ENCODE results near the gene CUBN. TPM values are rescaled to one million over a fixed set of nuclear protein-coding genes. Genes with fewer than 3 reads are reported as not detected.

The CUBN gene
- total RNA-seq, 4 donors from 2014 or later: 0.54 to 1.8 (median 1.3) TPM

- intact Hi-C loops (cut with DNase I; ENCODE audit: low total_unique reads): no loop called here
Measured at GRCh38 chr10:17029239-17029580, 100.4 kb downstream of the CUBN start.

DNA sequence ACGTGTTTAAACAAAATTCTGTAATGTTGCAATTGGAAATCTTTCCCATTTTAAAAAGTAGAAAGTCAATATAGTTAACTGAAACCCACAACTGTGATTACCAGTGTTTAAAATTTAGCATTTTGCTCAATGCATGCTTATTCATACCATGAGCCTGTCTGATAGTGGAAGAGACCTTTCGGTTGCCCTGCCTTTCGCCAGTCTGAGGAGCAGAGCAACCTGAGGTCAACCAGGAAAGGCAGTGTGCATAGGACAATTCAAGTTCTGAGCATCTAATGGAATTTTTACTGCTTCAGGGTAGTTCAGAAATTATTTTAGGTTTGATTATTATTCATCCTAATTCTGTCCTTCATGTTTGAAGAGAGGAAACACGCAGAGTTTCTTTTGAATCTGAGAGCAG is 100.8 kb downstream of the CUBN start:
- no peak overlapping the region for H3K4me3 ChIP-seq (ENCODE audit: low read depth, poor library complexity, severe bottlenecking)
- TF ChIP-seq, protein P1, sequence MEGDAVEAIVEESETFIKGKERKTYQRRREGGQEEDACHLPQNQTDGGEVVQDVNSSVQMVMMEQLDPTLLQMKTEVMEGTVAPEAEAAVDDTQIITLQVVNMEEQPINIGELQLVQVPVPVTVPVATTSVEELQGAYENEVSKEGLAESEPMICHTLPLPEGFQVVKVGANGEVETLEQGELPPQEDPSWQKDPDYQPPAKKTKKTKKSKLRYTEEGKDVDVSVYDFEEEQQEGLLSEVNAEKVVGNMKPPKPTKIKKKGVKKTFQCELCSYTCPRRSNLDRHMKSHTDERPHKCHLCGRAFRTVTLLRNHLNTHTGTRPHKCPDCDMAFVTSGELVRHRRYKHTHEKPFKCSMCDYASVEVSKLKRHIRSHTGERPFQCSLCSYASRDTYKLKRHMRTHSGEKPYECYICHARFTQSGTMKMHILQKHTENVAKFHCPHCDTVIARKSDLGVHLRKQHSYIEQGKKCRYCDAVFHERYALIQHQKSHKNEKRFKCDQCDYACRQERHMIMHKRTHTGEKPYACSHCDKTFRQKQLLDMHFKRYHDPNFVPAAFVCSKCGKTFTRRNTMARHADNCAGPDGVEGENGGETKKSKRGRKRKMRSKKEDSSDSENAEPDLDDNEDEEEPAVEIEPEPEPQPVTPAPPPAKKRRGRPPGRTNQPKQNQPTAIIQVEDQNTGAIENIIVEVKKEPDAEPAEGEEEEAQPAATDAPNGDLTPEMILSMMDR (IDR thresholded peaks at IDR 0.05): no peak
- TF ChIP-seq POLR2A (IDR thresholded peaks at IDR 0.05): no peak
- DNase-seq (ENCODE audit: low spot score in 2 of 2): no peak
- intact Hi-C loops (cut with DNase I; ENCODE audit: low total_unique reads): no loop called here
- 62 to 79% methylated on average over 4 of the region's 4 CpGs for WGBS, 2 donors

More at GRCh38 chr10:17029239-17029580, 100.4 kb downstream of the CUBN start:
- DNase-seq (ENCODE audit: low spot score in 2 of 2): no peak
- no peak overlapping the region for H3K4me3 ChIP-seq (ENCODE audit: low read depth, poor library complexity, severe bottlenecking)
- WGBS, 2 donors: 34 to 44% methylated on average over 4 of the region's 4 CpGs
- TF ChIP-seq, protein P1 (IDR thresholded peaks at IDR 0.05): no peak
- no peak for TF ChIP-seq POLR2A (IDR thresholded peaks at IDR 0.05)

- no peak overlapping the region for H3K4me3 ChIP-seq (ENCODE audit: low read depth, poor library complexity, severe bottlenecking)
- no peak for DNase-seq (ENCODE audit: low spot score in 2 of 2)
- 63 to 69% methylated on average over 6 of the region's 6 CpGs for WGBS, 2 donors
- intact Hi-C loops (cut with DNase I; ENCODE audit: low total_unique reads): no loop called here
- TF ChIP-seq, protein P1 (IDR thresholded peaks at IDR 0.05): no peak
- no peak for TF ChIP-seq POLR2A (IDR thresholded peaks at IDR 0.05)
Measured at GRCh38 chr10:17026686-17027485, 102.7 kb downstream of the CUBN start.

GRCh38 chr10:17025444-17026295 is 103.9 kb downstream of the CUBN start:
- 55 to 67% methylated on average over 7 of the region's 7 CpGs for WGBS, 2 donors
- H3K4me3 ChIP-seq (ENCODE audit: low read depth, poor library complexity, severe bottlenecking): no peak overlapping the region
- intact Hi-C loops (cut with DNase I; ENCODE audit: low total_unique reads): no loop called here
- TF ChIP-seq, protein P1 (IDR thresholded peaks at IDR 0.05): no peak
- TF ChIP-seq POLR2A (IDR thresholded peaks at IDR 0.05): no peak
- DNase-seq (ENCODE audit: low spot score in 2 of 2): no peak

DNA sequence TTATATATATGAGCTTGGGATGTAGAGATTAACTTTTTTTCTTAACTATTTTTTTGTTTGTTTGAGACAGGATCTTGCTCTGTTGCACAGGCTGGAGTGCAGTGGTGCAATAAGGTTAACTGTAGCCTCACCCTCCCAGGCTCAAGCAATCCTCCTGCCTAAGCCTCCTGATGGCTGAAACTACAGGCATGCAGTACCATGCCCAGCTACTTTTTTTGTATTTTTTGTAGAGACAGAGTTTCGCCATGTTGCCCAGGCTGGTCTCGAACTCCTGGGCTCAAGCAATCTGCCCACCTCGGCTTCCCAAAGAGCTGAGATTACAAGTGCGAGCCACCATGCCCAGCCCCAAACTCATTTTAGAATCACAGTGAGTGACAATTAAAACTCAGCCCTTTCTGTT is 105.2 kb downstream of the CUBN start:
- WGBS, 2 donors: 95 to 97% methylated on average over 4 of the region's 4 CpGs
- no peak overlapping the region for H3K4me3 ChIP-seq (ENCODE audit: low read depth, poor library complexity, severe bottlenecking)
- DNase-seq (ENCODE audit: low spot score in 2 of 2): no peak
- intact Hi-C loops (cut with DNase I; ENCODE audit: low total_unique reads): no loop called here
- TF ChIP-seq, protein P1 (IDR thresholded peaks at IDR 0.05): no peak
- TF ChIP-seq POLR2A (IDR thresholded peaks at IDR 0.05): no peak
